Spleen (tissue), 7 donors: ENCODE measurements around the gene NEMF.

ENCODE experiments used
- POLR2A ChIP-seq, 3 donors: fragments of 450-650 bp; IDR thresholded peaks; one replicate each; pipeline ENCODE4 v1.5.1; 2017; ENCODE audit warnings: antibody characterized with exemption in 3 of 3, mild to moderate bottlenecking in 1 of 3
- POLR2AphosphoS5 ChIP-seq, 3 donors: sonication (generic); formaldehyde crosslinking; IDR thresholded peaks; one replicate each; pipeline ENCODE4 v1.5.1; 2017; ENCODE audit warnings: antibody characterized with exemption in 3 of 3
- TF ChIP-seq, protein P1 (sequence below), 11 experiments: fragments of 200-600 bp in 7 of 11; fragments of 450-650 bp in 4 of 11; sonication (generic) in 4 of 11; IDR thresholded peaks in 8 of 11; conservative IDR thresholded peaks in 3 of 11; 1 replicate in 7 of 11; 2 replicates in 4 of 11; pipeline versions ENCODE4 v1.4.0 to v1.8.0; 2016 to 2021; ENCODE audit warnings: antibody characterized with exemption in 11 of 11, inconsistent platforms in 4 of 11, mild to moderate bottlenecking in 1 of 11
- donor health status: DM: no; HTN: no; CAD: no; lungs with moderate emphysema.
- donor health status: DM: no; HTN: no; CAD: no.
- donor health status: DM: no; HTN: no; CAD: no.

- TF ChIP-seq, protein P1, sequence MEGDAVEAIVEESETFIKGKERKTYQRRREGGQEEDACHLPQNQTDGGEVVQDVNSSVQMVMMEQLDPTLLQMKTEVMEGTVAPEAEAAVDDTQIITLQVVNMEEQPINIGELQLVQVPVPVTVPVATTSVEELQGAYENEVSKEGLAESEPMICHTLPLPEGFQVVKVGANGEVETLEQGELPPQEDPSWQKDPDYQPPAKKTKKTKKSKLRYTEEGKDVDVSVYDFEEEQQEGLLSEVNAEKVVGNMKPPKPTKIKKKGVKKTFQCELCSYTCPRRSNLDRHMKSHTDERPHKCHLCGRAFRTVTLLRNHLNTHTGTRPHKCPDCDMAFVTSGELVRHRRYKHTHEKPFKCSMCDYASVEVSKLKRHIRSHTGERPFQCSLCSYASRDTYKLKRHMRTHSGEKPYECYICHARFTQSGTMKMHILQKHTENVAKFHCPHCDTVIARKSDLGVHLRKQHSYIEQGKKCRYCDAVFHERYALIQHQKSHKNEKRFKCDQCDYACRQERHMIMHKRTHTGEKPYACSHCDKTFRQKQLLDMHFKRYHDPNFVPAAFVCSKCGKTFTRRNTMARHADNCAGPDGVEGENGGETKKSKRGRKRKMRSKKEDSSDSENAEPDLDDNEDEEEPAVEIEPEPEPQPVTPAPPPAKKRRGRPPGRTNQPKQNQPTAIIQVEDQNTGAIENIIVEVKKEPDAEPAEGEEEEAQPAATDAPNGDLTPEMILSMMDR (IDR thresholded peaks at IDR 0.05 in 8 of 11, conservative IDR thresholded peaks at IDR 0.05 in 3 of 11): no peak
- no peak for TF ChIP-seq POLR2A (IDR thresholded peaks at IDR 0.05)
- no peak for TF ChIP-seq POLR2AphosphoS5 (IDR thresholded peaks at IDR 0.05)
Measured at GRCh38 chr14:49857427-49858003, 4.9 kb upstream of the NEMF start.
